ENCODE data around the gene STIP1. TPM values are rescaled to one million over a fixed set of nuclear protein-coding genes. Genes with fewer than 3 reads are reported as not detected.

STIP1 gene
- total and polyA plus RNA-seq, 9 of the 15 experiments (the other 6 are each of a cell fraction or from before 2014, with no cell fraction given) = 58.1 to 465 (median 346) TPM

- TF ChIP-seq U2AF2 (optimal IDR thresholded peaks at IDR 0.05; ENCODE audit: low read depth, low read length) (no peak), ZBED1 (IDR thresholded peaks at IDR 0.05) (no peak), CREM (IDR thresholded peaks at IDR 0.05; ENCODE audit: low read depth) (peak; percentile 43), E2F5 (CRISPR knock-in tag; IDR thresholded peaks at IDR 0.05) (no peak), MXD1 (CRISPR knock-in tag; IDR thresholded peaks at IDR 0.05; ENCODE audit: borderline replicate concordance, poor library complexity, severe bottlenecking) (no peak), KDM4B (IDR thresholded peaks at IDR 0.05; ENCODE audit: borderline replicate concordance in 2 of 2, low read depth in 1 of 2) (no peak), THRAP3 (IDR thresholded peaks at IDR 0.05; ENCODE audit: borderline replicate concordance) (no peak), NRF1 (conservative IDR thresholded peaks at IDR 0.05 in 1 of 2, IDR thresholded peaks at IDR 0.05 in 1 of 2) (peak; percentile 70 to 77), MTA3 (IDR thresholded peaks at IDR 0.05; ENCODE audit: borderline replicate concordance) (peak; percentile 86; the same call in 1 of the 2 replicates), KDM5B (IDR thresholded peaks at IDR 0.05; ENCODE audit: insufficient replicate concordance, low read depth, low read length) (no peak), TGIF2 (CRISPR knock-in tag; IDR thresholded peaks at IDR 0.05) (no peak), ZNF384 (IDR thresholded peaks at IDR 0.05; ENCODE audit: low read depth, low read length) (no peak), SETDB1 (IDR thresholded peaks at IDR 0.05; ENCODE audit: low read length) (no peak), RUNX1 (IDR thresholded peaks at IDR 0.05; ENCODE audit: low read depth) (no peak), POLR2H (tag; IDR thresholded peaks at IDR 0.05; ENCODE audit: low read depth) (peak; percentile 77; the same call in 1 of the 2 replicates), ZNF217 (CRISPR knock-in tag; IDR thresholded peaks at IDR 0.05) (no peak), ETV5 (CRISPR knock-in tag; IDR thresholded peaks at IDR 0.05; ENCODE audit: low read depth) (0 out of 2 replicates have a peak, but pooled peaks have one; percentile 27), ZNF778 (CRISPR knock-in tag; IDR thresholded peaks at IDR 0.05) (no peak), RBM22 (IDR thresholded peaks at IDR 0.05; ENCODE audit: low read depth, low read length, poor library complexity, severe bottlenecking) (no peak), CBX2 (IDR thresholded peaks at IDR 0.05; ENCODE audit: insufficient read depth, low read length, poor library complexity, severe bottlenecking) (no peak), ZBTB34 (CRISPR knock-in tag; IDR thresholded peaks at IDR 0.05) (no peak), SNAPC5 (CRISPR knock-in tag; IDR thresholded peaks at IDR 0.05) (no peak), NFIC (IDR thresholded peaks at IDR 0.05) (no peak), ZFP36 (IDR thresholded peaks at IDR 0.05; ENCODE audit: low read depth, low read length, partially characterized antibody) (no peak), CBFB (CRISPR knock-in tag; IDR thresholded peaks at IDR 0.05) (0 out of 2 replicates have a peak, but pooled peaks have one; percentile 48), KLF1 (tag; IDR thresholded peaks at IDR 0.05) (no peak)
These were observed at the start of gene STIP1 (continued) for GRCh38 chr11:64185693-64186491.
